GM10248 (cell line): ENCODE measurements around the gene SMTNL1.

Experiments
- CTCF ChIA-PET: fragments of 300-600 bp; sonication (Branson Sonifier 250); formaldehyde crosslinking; extraction: SDS; loops from one replicate; lab custom pipeline; 2021; ENCODE audit warnings: antibody characterized with exemption; lab: Yijun Ruan, JAX
- POLR2A ChIA-PET: fragments of 350-650 bp; sonication (Branson Sonifier 250); formaldehyde crosslinking; extraction: SDS; loops from one replicate; lab custom pipeline; 2020; ENCODE audit warnings: antibody characterized with exemption; lab: Yijun Ruan, JAX
- DNase-seq: peaks from one replicate; pipeline ENCODE4 v3.0.0; 2012; ENCODE audit errors: extremely low spot score
- CTCF ChIP-seq: IDR thresholded peaks from 2 replicates; pipeline ENCODE4 v1.5.1; 2012; ENCODE audit warnings: mild to moderate bottlenecking, low read depth; ENCODE audit errors: extremely low read depth, missing control alignments, control extremely low read depth

The SMTNL1 gene

GRCh38 chr11:57567515-57568329 is 30.3 kb downstream of the SMTNL1 start, which contains the start of gene UBE2L6:
UBE2L6 (minus strand) TSS chr11:57567672; CDS start chr11:57567611, 61 bp downstream.
- peak; percentile 91 for TF ChIP-seq CTCF
- ChIA-PET POLR2A (no interaction called here), CTCF (interaction anchor here (0.6 to 9.2 kb wide), 47 partner anchors 9 to 1085 kb away, joined by 3 to 295 read pairs (median 4); partner anchors contain the start of genes CLP1, RTN4RL2 and SMTNL1)
- DNase-seq = peak; percentile 79

- TF ChIP-seq CTCF = no peak
- ChIA-PET CTCF (interaction anchor here (0.6 to 9.2 kb wide), 44 partner anchors 10 to 1085 kb away, joined by 3 to 295 read pairs (median 4); no protein-coding TSS in a partner anchor), POLR2A (no interaction called here)
- peak; percentile 86 for DNase-seq
Measured at GRCh38 chr11:57568330-57568766, 31.0 kb downstream of the SMTNL1 start.

- no peak for TF ChIP-seq CTCF
- DNase-seq = no peak
- CTCF ChIA-PET = interaction anchor here (0.5 to 9.2 kb wide), 8 partner anchors 10 to 1487 kb away, joined by 3 to 295 read pairs (median 4); no protein-coding TSS in a partner anchor
- POLR2A ChIA-PET = no interaction called here
Measured at GRCh38 chr11:57571606-57572005, 34.2 kb downstream of the SMTNL1 start.

GRCh38 chr11:57574061-57574460 is 36.7 kb downstream of the SMTNL1 start:
- no peak for DNase-seq
- ChIA-PET POLR2A (no interaction called here), CTCF (interaction anchor here (1.4 to 9.2 kb wide), 2 partner anchors 68 to 236 kb away, joined by 3 to 295 read pairs; no protein-coding TSS in a partner anchor)
- no peak for TF ChIP-seq CTCF

GRCh38 chr11:57584341-57584740 is 46.9 kb downstream of the SMTNL1 start:
- no peak for DNase-seq
- ChIA-PET CTCF (interaction anchor here (0.7 to 3.5 kb wide), 2 partner anchors 14 to 16 kb away, joined by 3 to 18 read pairs; partner anchors contain the start of gene UBE2L6), POLR2A (no interaction called here)
- TF ChIP-seq CTCF = no peak

GRCh38 chr11:57585301-57585700 is 47.9 kb downstream of the SMTNL1 start:
- DNase-seq = no peak
- ChIA-PET CTCF (interaction anchor here (1.1 kb wide), 1 partner anchor 59 kb away, joined by 3 read pairs; no protein-coding TSS in a partner anchor), POLR2A (no interaction called here)

More at GRCh38 chr11:57585301-57585700, 47.9 kb downstream of the SMTNL1 start:
- no peak for TF ChIP-seq CTCF
